Left lung (tissue), 10 donors: ENCODE results near the gene CACNA1S. TPM values are rescaled to one million over a fixed set of nuclear protein-coding genes. Genes with fewer than 3 reads are reported as not detected.
A peak's percentile ranks its signal among the peaks of the same experiment; 100 is the strongest.

Experiments used
- ATAC-seq: fragments of 200-7000 bp; cut with Tn5 transposase; one replicate; pipeline ENCODE4 v1.9.1; 2020; ENCODE audit warnings: moderate library complexity
- DNase-seq, 4 donors: peaks; one replicate each; pipeline ENCODE4 v3.0.0-alpha.2; 2013 to 2020
- H3K27ac ChIP-seq, 2 donors: fragments of 200-600 bp; sonication (generic) in 1 of 2; one replicate each; pipeline versions ENCODE4 v1.5.0 to v1.8.0; 2020 to 2021
- H3K27me3 ChIP-seq, 2 donors: fragments of 200-600 bp; sonication (generic) in 1 of 2; one replicate each; pipeline versions ENCODE4 v1.5.0 to v1.8.0; 2020 to 2021
- H3K36me3 ChIP-seq, 2 donors: fragments of 200-600 bp; sonication (generic) in 1 of 2; one replicate each; pipeline versions ENCODE4 v1.5.0 to v1.8.0; 2020 to 2021
- H3K4me1 ChIP-seq, 2 donors: fragments of 200-600 bp; one replicate each; pipeline ENCODE4 v1.8.0; 2021
- H3K4me3 ChIP-seq, 2 donors: fragments of 200-600 bp; sonication (generic) in 1 of 2; one replicate each; pipeline versions ENCODE4 v1.5.0 to v1.8.0; 2020 to 2021; ENCODE audit warnings: mild to moderate bottlenecking in 1 of 2
- H3K9me3 ChIP-seq, 2 donors: fragments of 200-600 bp; sonication (generic) in 1 of 2; one replicate each; pipeline versions ENCODE4 v1.5.0 to v1.8.0; 2020 to 2021
- CTCF ChIP-seq, 2 donors: fragments of 200-600 bp; sonication (generic) in 1 of 2; IDR thresholded peaks; one replicate each; pipeline versions ENCODE4 v1.5.0 to v1.8.0; 2021; ENCODE audit warnings: antibody characterized with exemption in 2 of 2
- intact Hi-C, 2 donors: fragments of 100-400 bp; cut with DNase I; formaldehyde crosslinking; loops; one replicate each; pipeline versions ENCODE4 v1.11.2 to v1.14.2; 2022
- polyA plus RNA-seq, 6 donors: library from polyadenylated mRNA; unstranded; fragments of 120-200 nt; gene quantifications; one replicate each; pipeline ENCODE4 v1.2.1, GENCODE V29; 2013; ENCODE audit not compliant: insufficient read length in 6 of 6
- total RNA-seq, 2 donors: library from RNA; stranded (reverse); fragmentation: NEBNext Ultra II Directional; extraction: Animal tissue kit (Norgen Biotek cat#: 25700); gene quantifications; one replicate each; pipeline ENCODE4 v1.2.1, GENCODE V29; 2021
- donor health status: DM: no; HTN: yes; CAD: no.
- donor health status: DM: no; HTN: no; CAD: no.

CACNA1S gene
- total and polyA plus RNA-seq, 8 donors, result 0.10 to 0.17 (median 0.12) TPM; not detected in 1

DNA sequence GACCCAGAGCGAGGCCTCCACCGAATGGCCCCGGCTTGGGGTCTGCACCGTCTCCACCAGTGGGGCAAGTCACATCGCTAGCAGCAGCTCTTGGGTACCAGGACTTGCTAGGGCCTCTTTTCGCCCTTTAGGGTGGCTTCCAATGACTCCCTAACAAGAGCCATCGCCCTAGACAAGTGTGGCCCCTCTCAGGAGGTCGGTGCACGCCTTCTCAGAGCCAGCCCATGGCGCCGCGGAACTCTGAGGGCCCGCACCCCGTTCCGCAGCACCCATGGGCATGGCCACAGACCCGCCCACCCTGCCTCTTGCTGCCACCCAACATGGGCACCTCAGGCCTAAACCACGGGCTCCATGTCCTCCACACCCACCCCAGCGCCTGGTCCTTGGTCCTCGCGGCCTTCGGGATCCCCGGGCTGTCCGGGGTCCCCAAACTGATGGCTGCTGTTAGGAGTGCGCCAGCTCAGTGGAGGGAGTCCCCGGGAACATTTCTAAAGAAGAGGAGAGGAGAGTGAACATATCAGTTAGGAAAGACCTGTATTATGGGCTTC, 3.2 kb upstream of the CACNA1S start:
- Histone ChIP-seq H3K27ac (no peak overlapping the region), H3K27me3 (peaks cover 7 to 53% of the 10 kb centered on the region in 2 donors), H3K9me3 (no peaks in the 10 kb centered on the region), H3K36me3 (no peaks in the 10 kb centered on the region), H3K4me1 (peaks cover 0 to 14% of the 10 kb centered on the region in 2 donors), H3K4me3 (peak overlapping the region in 1 of 2 donors; percentile 66)
- TF ChIP-seq CTCF (IDR thresholded peaks at IDR 0.05), result no peak
- intact Hi-C loops, result loop anchor here in 1 of 2 donors (5.0 kb wide), 1 partner anchor 143 kb away; no protein-coding TSS in a partner anchor
- ATAC-seq, result no peak
- DNase-seq, result no peak

- Histone ChIP-seq H3K4me3 (peak overlapping the region; percentile 49 to 66), H3K27ac (no peak overlapping the region), H3K9me3 (no peaks in the 10 kb centered on the region), H3K4me1 (peaks cover 0 to 14% of the 10 kb centered on the region in 2 donors), H3K27me3 (peaks cover 7 to 51% of the 10 kb centered on the region in 2 donors), H3K36me3 (no peaks in the 10 kb centered on the region)
- peak; percentile 84 to 91 (median 90) for DNase-seq
- intact Hi-C loops, result loop anchor here in 1 of 2 donors (5.0 kb wide), 1 partner anchor 142 kb away; no protein-coding TSS in a partner anchor
- TF ChIP-seq CTCF (IDR thresholded peaks at IDR 0.05), result peak; percentile 57 to 82
- peak; percentile 97 for ATAC-seq
Measured at GRCh38 chr1:201114245-201115131, 2.3 kb upstream of the CACNA1S start.

DNA sequence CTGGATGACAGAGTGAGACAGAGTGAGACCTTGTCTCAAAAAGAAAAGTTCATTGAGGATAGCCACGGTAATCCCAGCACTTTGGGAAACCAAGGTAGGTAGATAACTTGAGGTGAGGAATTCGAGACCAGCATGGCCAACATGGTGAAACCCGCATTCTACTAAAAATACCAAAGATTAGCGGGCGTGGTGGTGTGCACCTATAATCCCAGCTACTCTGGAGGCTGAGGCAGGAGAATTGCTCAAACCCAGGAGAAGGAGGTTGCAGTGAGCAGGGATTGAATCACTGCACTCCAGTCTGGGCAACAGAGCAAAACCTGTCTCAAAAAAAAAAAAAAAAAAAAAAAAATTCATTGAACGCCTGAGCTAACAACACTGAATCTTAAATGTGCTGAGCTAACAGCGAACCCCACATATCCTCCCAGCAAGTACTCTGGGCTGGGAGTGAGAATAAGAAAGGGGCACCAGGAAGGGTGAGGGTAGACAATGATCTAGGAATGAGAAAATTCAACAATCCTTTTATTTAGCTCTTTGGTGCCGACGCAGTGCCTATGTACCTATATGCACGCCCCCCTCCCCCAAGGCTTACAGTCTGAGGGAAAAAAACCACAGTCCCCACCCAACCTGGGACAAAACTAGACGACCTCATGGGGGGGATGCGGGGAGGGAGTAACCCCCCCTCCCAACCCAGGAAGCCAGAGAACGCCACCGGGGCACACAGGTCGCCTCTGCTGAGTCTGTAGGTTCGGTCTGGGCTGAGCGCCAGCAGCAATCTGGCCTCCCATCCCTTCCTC, 1.4 kb upstream of the CACNA1S start:
- Histone ChIP-seq H3K27ac (no peak overlapping the region), H3K4me1 (peaks cover 0 to 14% of the 10 kb centered on the region in 2 donors), H3K27me3 (peaks cover 7 to 43% of the 10 kb centered on the region in 2 donors), H3K36me3 (no peaks in the 10 kb centered on the region), H3K9me3 (no peaks in the 10 kb centered on the region), H3K4me3 (peak overlapping the region; percentile 49 to 66)
- ATAC-seq, result no peak
- intact Hi-C loops, result no loop called here
- no peak for TF ChIP-seq CTCF (IDR thresholded peaks at IDR 0.05)
- DNase-seq, result no peak

DNA sequence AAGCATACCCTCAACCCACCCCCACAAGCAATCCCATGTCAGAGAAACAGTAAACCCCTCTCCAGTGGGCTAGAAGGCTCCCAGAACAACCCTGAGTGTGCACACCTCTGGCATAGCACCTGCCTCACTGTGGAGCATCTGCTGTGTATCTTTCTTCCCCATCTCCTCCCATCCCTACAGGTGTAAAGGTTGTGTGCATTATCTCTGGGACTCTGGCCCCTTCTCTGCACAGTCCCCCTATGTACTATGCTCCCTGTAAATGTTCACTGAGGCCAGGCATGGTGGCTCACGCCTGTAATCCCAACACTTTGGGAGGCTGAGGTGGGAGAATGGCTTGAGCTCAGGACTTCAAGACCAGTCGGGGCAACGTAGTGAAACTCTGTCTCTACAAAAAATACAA, 700 bp upstream of the CACNA1S start:
- Histone ChIP-seq H3K27me3 (peaks cover 7 to 43% of the 10 kb centered on the region in 2 donors), H3K36me3 (no peaks in the 10 kb centered on the region), H3K4me3 (no peak overlapping the region), H3K27ac (no peak overlapping the region), H3K9me3 (no peaks in the 10 kb centered on the region), H3K4me1 (peaks cover 0 to 14% of the 10 kb centered on the region in 2 donors)
- intact Hi-C loops, result no loop called here
- DNase-seq (no peak), ATAC-seq (no peak)
- no peak for TF ChIP-seq CTCF (IDR thresholded peaks at IDR 0.05)
